GM18861 (cell line): ENCODE measurements around the gene ZFHX3.

ENCODE experiments used
- ATAC-seq: cut with Tn5 transposase; IDR thresholded peaks from one replicate; pipeline ENCODE4 v1.9.1; 2021; ENCODE audit not compliant: unreplicated experiment

ZFHX3 gene

DNA sequence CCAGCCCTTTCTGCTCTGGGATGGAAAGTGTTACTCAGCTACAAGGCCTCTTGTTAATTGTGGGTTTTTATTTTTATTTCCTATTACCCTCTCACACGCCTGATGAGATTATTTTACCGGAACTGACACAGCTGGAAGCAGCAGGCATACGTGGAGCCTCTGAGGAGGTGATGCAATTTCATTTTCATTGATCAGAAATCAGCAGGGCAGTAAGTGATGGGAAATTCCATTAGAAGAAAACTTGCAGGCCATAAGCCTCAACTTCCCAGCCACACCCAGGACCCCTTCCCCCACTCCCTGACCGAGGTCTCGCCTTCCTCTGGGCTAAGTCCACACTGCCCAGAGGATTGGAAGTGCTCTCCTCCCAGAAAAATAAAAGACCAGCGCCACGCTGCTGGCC lies 69.7 kb downstream of the ZFHX3 start:
- no peak for ATAC-seq

DNA sequence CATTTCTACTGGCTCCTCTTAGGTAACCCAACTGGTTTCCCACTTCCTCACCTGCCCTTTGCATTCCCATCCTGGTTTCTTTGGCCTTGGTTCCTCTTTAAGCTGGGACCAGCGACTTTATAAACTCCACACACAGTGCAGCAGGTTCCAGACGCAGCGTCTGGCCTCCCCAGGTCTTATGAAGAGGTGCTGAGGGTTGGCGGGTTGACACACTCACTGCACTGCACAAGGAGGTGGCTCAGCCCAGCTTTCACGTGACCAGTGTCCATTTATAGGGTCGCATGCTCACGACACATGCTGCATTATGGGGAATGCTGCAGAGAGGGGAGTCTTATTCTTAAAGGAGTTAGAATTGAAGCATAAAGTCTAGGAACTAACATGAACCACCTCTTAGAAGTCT lies 70.8 kb downstream of the ZFHX3 start:
- ATAC-seq = no peak

DNA sequence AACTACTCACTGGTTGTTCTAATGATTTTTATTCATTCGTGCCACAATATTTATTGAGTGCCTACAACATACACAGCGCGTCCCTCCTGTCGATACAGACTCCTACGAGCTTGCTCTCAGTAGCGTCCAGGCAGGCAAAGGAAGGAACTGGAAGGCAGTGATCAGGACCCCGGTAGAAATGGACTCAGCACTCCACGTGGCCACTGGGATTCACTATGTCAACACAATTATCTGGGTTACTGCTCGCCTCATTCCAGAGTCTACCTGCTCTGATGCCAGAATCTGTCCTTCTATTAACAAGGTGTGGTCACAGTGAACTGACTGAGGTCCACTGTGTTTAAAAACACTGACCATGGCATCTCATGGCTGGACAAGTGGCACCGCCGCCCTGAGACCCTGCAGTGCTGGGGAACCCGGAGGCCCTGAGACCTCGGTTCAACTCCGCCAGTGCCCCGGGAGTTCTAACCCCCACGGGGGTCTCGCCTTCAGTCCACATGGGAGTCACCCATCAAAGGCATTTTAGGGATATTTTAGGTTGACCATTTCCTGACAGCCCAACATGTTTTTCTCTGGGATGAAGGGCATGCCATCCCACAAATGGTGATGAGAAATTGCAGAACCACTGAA lies 71.4 kb downstream of the ZFHX3 start:
- ATAC-seq = no peak

- ATAC-seq = no peak
Observed at GRCh38 chr16:72975809-72976437, 72.0 kb downstream of the ZFHX3 start.

GRCh38 chr16:72974142-72974769 lies 73.7 kb downstream of the ZFHX3 start:
- ATAC-seq = no peak

DNA sequence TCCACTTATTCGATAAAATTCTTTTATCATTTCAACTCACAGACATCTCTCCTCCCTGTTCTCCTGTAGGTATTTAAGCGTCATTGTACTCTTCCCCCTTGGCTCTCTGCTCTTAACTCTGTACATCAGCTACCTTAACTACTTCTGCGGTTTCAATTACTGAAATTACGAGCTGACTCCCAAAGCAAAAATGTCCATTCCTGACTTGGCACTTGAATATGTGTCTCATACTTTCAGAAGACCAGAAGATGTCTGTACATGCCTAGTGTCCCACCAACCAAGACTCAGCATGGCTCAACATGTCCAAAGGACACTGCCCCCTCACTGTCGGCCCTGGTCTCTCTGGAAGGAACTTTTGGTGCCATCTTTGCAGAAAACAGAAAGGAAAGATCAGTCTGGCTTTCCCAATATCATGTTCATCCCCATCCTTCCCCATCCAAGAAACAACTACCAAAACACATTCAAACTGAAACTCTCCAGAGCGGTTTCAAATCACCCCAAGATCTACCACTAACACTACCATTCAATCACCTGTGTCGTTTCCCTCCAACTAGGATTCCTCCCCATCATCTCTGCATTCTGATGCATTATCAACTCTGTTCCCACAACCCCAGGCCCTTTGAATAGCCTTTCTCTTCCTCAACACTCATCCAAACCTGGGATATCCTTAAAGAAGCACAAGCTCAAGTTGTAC lies 74.9 kb downstream of the ZFHX3 start:
- no peak for ATAC-seq

GRCh38 chr16:72971370-72971769 lies 76.6 kb downstream of the ZFHX3 start:
- ATAC-seq = no peak

DNA sequence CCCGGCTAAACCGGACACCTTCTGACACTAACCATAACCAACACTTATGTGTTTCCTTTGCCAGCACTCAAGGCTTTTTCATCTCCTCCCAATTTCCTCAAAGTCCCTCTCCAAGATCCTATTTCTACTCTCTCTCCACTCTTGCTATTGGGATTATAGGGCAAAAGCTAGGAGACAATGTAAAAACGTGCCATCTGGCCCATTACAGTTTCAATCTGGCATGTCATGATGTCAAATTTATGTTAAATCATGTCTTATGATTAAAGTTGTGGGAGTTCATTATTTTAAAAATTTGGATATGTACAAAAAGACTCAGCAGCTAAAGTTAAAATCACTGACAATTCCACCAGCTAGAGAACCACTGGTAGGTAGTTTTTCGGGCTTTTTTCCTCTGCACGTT lies 77.3 kb downstream of the ZFHX3 start:
- ATAC-seq = no peak

DNA sequence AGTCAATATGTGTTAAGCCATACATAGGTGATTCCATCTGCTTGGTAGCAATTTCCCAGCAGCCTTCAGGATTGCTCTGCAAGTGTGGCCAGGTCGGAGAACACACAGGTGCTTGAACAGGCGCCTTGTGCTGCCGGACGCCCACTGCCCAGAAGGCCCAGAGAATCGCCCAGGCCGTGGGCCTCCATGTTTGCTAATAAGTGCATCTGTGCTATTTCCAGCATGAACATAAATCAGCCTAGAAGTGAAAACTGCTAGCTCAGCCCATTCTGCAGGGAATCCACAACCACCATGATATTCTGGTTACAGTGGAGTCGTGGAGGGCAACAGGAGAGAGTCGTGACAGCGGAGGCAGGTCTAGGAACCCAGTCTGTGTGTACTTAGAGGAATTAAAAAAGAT lies 78.1 kb downstream of the ZFHX3 start:
- ATAC-seq = no peak

GRCh38 chr16:72969146-72969545 lies 78.8 kb downstream of the ZFHX3 start:
- ATAC-seq = no peak

DNA sequence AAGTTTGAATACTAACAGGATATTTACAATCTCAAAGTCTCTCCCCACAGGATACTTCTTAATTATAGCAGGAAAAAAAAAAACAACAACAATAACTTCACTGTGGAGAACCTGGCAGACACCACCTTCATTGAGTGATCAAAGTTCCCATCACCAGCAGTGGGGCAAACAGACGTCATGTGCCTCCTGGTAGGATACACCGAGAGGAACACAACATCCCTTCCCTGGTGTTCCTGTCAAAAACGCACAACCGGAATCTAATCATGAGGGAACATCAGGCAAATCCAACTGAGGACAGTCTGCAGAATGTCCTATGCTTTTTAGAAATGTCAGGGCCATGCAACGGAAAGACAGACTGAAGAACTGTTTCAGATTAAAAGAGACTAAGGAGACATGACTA lies 80.0 kb downstream of the ZFHX3 start:
- no peak for ATAC-seq

GRCh38 chr16:72963533-72964315 lies 84.2 kb downstream of the ZFHX3 start:
- ATAC-seq = no peak

GRCh38 chr16:72962347-72962746 lies 85.6 kb downstream of the ZFHX3 start:
- no peak for ATAC-seq

- no peak for ATAC-seq
Observed at GRCh38 chr16:72961863-72962262, 86.1 kb downstream of the ZFHX3 start.

GRCh38 chr16:72961115-72961832 lies 86.7 kb downstream of the ZFHX3 start:
- no peak for ATAC-seq

- ATAC-seq = no peak
Observed at GRCh38 chr16:72960101-72960500, 87.8 kb downstream of the ZFHX3 start.

DNA sequence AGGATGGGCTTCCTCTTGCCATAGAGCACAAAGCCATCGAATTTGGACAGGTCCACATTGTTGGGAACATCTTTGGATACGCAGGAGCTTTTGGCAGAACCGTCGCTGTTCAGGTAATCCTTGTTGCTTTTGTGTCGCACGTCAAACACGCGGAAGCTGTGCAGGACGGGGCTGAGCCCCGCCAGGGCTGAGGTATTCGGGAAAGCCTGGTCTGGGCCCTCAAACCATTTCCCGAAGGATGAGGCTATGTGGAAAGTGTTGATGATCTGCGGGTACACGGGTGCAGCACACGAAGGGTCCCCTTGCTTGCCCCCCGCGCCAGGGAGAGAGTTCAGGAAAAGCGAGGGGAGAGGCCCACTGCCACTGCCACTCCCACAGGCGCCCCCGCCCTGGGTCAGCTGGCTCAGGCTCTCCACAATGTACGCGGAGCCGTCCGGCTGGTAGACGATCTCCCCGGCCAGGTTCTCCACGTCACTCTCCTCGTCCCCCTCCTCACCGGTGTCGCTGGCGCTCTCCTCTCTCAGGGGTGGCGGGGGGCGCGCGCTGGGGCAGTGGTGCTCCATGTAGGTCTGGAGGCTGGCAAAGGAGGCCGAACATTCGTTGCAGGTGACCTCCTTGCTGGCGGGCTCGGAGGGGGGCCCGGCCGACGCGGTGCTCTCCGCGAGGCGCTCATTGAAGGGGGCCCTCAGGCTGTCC lies 88.5 kb downstream of the ZFHX3 start:
- ATAC-seq = no peak

DNA sequence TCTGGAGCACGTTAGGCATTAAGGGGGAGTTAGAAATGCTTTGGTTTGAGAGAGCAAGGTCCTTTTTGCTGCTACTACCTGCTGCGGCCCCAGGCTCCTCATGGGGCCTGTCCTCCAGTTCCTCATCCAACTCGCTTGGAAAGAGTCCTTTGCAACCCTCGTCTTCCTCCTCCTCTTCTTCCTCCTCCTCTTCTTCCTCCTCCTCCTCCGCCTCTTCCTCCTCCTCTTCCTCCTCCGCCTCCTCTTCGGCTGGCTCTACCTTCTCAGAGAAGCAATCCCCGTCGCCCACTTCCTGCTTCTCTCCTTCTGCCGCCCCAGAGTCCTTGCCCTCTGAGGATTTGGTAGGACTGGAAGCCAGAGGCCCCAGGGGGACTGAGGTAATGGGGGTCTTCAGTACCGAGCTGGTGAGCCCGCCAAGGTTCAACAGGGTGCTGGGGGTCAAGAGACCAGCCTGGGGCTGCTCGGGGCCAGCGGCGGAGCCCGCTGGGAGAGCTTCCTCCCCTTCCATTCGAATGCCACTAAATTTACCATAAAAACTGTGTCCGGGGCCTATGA lies 89.3 kb downstream of the ZFHX3 start:
- no peak for ATAC-seq
